Osteoblast (primary cell): ENCODE data around the gene CHRNA1. TPM values are rescaled to one million over a fixed set of nuclear protein-coding genes. Genes with fewer than 3 reads are reported as not detected.

Experiments
- DNase-seq: peaks from one replicate; pipeline ENCODE4 v3.0.0; 2011; ENCODE audit warnings: low spot score, mixed read lengths; ENCODE audit not compliant: insufficient read length; ENCODE audit errors: missing footprints
- H2AFZ ChIP-seq: 2 replicates; pipeline ENCODE4 v1.6.0; 2011; ENCODE audit warnings: mild to moderate bottlenecking, low read length
- H3K27ac ChIP-seq: 2 replicates; pipeline ENCODE4 v1.5.1; 2011; ENCODE audit warnings: mild to moderate bottlenecking, low read depth, low read length, moderate library complexity
- H3K27me3 ChIP-seq: 2 replicates; pipeline ENCODE4 v1.6.0; 2012; ENCODE audit warnings: mild to moderate bottlenecking, control low read depth, inconsistent platforms, low read length, moderate library complexity; ENCODE audit not compliant: insufficient read depth
- H3K36me3 ChIP-seq: 2 replicates; pipeline ENCODE4 v1.5.1; 2011; ENCODE audit warnings: mild to moderate bottlenecking, low read length, control low read depth, moderate library complexity; ENCODE audit not compliant: insufficient read depth
- H3K4me1 ChIP-seq: 2 replicates; pipeline ENCODE4 v1.5.1; 2011; ENCODE audit warnings: mild to moderate bottlenecking, low read length, control low read depth, moderate library complexity; ENCODE audit not compliant: insufficient read depth
- H3K4me2 ChIP-seq: 2 replicates; pipeline ENCODE4 v1.6.0; 2011; ENCODE audit warnings: mild to moderate bottlenecking, low read length; ENCODE audit not compliant: insufficient read depth
- H3K4me3 ChIP-seq: fragments of 200-600 bp; sonication (generic); 3 replicates; pipeline ENCODE4 v1.5.1; 2012; ENCODE audit warnings: mild to moderate bottlenecking, low read length, inconsistent platforms; ENCODE audit not compliant: insufficient read depth
- H3K79me2 ChIP-seq: 2 replicates; pipeline ENCODE4 v1.6.0; 2012; ENCODE audit warnings: mild to moderate bottlenecking, low read length, control low read depth, inconsistent platforms; ENCODE audit not compliant: insufficient read depth
- H3K9me3 ChIP-seq: 2 replicates; pipeline ENCODE4 v1.5.1; 2011; ENCODE audit warnings: low read depth, low read length, control low read depth
- H4K20me1 ChIP-seq: 2 replicates; pipeline ENCODE4 v1.6.0; 2012; ENCODE audit warnings: mild to moderate bottlenecking, low read length, control low read depth; ENCODE audit not compliant: insufficient read depth
- CTCF ChIP-seq: IDR thresholded peaks from 2 replicates; pipeline ENCODE4 v1.5.1; 2011; ENCODE audit warnings: mild to moderate bottlenecking, low read depth, low read length, moderate library complexity; ENCODE audit errors: extremely low read depth
- total RNA-seq: library from RNA; depleted of rRNA; stranded (reverse); fragments of >200 nt; gene quantifications from 2 replicates; pipeline ENCODE4 v1.2.3, GENCODE V29; 2012

The CHRNA1 gene
- total RNA-seq, 1 donor: not detected

DNA sequence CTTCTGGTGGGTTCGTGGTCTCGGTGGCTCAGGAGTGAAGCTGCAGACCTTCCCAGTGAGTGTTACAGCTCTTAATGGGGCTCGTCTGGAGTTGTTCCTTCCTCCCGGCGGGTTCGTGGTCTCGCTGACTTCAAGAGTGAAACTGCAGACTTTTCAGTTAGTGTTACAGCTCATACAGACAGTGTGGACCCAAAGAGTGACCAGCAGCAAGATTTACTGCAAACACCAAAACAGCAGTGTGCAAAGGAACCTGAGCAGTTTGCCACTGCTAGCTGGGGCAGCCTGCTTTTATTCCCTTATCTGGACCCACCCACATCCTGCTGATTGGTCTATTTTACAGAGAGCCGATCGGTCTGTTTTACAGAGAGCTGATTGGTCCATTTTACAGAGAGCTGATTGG lies 55.6 kb downstream of the CHRNA1 start:
- no peak for DNase-seq
- Histone ChIP-seq H3K27me3 (peaks cover 37% of the 10 kb centered on the region), H3K9me3 (no peaks in the 10 kb centered on the region), H3K4me3 (no peak overlapping the region), H3K27ac (no peak overlapping the region), H2AFZ (no peak overlapping the region), H3K36me3 (no peaks in the 10 kb centered on the region), H3K4me1 (no peaks in the 10 kb centered on the region), H4K20me1 (no peaks in the 10 kb centered on the region), H3K4me2 (no peak overlapping the region), H3K79me2 (no peaks in the 10 kb centered on the region)
- no peak for TF ChIP-seq CTCF

DNA sequence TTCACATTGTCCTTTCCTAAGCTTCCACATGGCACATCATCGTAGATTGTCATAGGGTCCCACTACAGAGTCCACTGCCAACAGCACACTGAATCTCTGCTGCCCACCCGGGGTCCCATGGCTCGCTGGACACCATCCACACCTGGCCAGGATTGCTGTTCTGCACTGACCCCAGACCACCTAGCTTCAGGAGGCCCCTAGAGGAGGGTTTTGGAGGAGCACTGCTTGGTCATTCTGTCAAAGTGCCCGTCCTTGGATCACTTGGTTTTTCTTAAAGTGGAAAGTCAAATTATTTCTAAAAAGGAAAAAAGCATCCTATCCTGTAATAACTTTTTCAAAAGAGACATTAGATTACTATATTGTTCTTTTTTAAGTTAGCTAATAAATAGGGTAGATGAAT lies 59.0 kb downstream of the CHRNA1 start:
- no peak for DNase-seq
- no peak overlapping the region for H3K27ac ChIP-seq
- no peaks in the 10 kb centered on the region for H3K4me1 ChIP-seq
- no peaks in the 10 kb centered on the region for H3K79me2 ChIP-seq
- H3K4me3 ChIP-seq: no peak overlapping the region
- no peak for TF ChIP-seq CTCF
- peaks cover 41% of the 10 kb centered on the region for H3K27me3 ChIP-seq
- no peak overlapping the region for H2AFZ ChIP-seq
- H3K4me2 ChIP-seq: no peak overlapping the region
- no peaks in the 10 kb centered on the region for H4K20me1 ChIP-seq
- no peaks in the 10 kb centered on the region for H3K36me3 ChIP-seq
- no peaks in the 10 kb centered on the region for H3K9me3 ChIP-seq

GRCh38 chr2:174704642-174705041 lies 59.6 kb downstream of the CHRNA1 start:
- H3K4me3 ChIP-seq: no peak overlapping the region
- no peaks in the 10 kb centered on the region for H3K4me1 ChIP-seq

GRCh38 chr2:174704061-174704460 lies 60.2 kb downstream of the CHRNA1 start:
- Histone ChIP-seq H3K36me3 (no peaks in the 10 kb centered on the region), H3K4me2 (no peak overlapping the region), H3K79me2 (no peaks in the 10 kb centered on the region), H3K4me3 (no peak overlapping the region), H2AFZ (no peak overlapping the region), H3K27ac (no peak overlapping the region), H3K27me3 (peaks cover 41% of the 10 kb centered on the region), H4K20me1 (no peaks in the 10 kb centered on the region), H3K9me3 (no peaks in the 10 kb centered on the region), H3K4me1 (no peaks in the 10 kb centered on the region)
- TF ChIP-seq CTCF: no peak
- no peak for DNase-seq

More at GRCh38 chr2:174704642-174705041, 59.6 kb downstream of the CHRNA1 start:
- Histone ChIP-seq H4K20me1 (no peaks in the 10 kb centered on the region), H2AFZ (no peak overlapping the region), H3K27me3 (peaks cover 41% of the 10 kb centered on the region), H3K79me2 (no peaks in the 10 kb centered on the region), H3K27ac (no peak overlapping the region), H3K4me2 (no peak overlapping the region), H3K36me3 (no peaks in the 10 kb centered on the region), H3K9me3 (no peaks in the 10 kb centered on the region)
- no peak for TF ChIP-seq CTCF
- no peak for DNase-seq
